ENCODE results near the gene OPCML. TPM values are rescaled to one million over a fixed set of nuclear protein-coding genes. Genes with fewer than 3 reads are reported as not detected.
A peak's percentile ranks its signal among the peaks of the same experiment; 100 is the strongest.

The OPCML gene
- total RNA-seq, 4 donors from 2014 or later = 0.06 to 0.83 (median 0.24) TPM

DNA sequence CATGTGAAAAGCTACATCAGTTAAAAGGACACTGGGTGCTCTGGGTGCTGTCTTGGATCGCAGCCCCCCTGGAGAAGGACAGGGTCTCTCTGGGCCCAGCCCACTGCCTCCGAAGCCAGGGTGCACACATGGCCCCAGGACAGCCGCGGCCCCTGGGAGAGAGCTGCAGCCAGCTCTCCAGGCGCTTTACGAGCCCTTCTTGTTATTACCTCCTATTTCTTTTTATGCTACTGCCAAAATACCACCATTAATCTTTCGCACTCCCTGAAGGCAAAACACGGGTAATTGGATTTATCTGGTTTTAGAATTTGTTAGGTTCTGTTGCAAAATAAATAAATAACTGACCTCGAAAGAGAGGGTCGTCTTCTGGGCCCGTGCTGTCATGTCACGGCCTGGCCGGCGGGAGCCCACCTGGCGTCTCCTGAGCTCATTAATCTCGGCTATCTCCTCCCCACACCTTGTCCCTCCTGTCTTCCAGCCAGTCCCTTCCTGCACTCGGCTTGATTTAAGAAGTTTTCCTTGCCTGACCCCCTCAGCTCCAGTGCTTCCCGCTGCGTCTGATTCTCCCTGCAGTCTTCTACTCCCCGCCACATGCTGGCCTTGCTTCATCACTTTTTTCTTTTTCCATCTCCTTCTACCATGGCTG, 611.7 kb downstream of the OPCML start:
- WGBS = 68% methylated on average over 19 of the region's 20 CpGs
- H3K36me3 ChIP-seq = no peaks in the 10 kb centered on the region
- DNase-seq (ENCODE audit: extremely low spot score) = peak; percentile 62
- no peak overlapping the region for H3K4me3 ChIP-seq
- no peak overlapping the region for H3K27ac ChIP-seq (replicated peaks in 1 of 4)
- TF ChIP-seq CTCF (IDR thresholded peaks at IDR 0.05) = no peak
- no peak for TF ChIP-seq POLR2A (IDR thresholded peaks at IDR 0.05; ENCODE audit: low read depth)
- no peak for TF ChIP-seq EP300 (IDR thresholded peaks at IDR 0.05)
- no peak for TF ChIP-seq POLR2AphosphoS5 (IDR thresholded peaks at IDR 0.05)
- no peaks in the 10 kb centered on the region for H3K4me1 ChIP-seq
- H3K27me3 ChIP-seq = peaks cover 0 to 14% (median 0%) of the 10 kb centered on the region in 4 donors
- intact Hi-C loops (cut with DNase I) = no loop called here
- no peaks in the 10 kb centered on the region for H3K9me3 ChIP-seq

DNA sequence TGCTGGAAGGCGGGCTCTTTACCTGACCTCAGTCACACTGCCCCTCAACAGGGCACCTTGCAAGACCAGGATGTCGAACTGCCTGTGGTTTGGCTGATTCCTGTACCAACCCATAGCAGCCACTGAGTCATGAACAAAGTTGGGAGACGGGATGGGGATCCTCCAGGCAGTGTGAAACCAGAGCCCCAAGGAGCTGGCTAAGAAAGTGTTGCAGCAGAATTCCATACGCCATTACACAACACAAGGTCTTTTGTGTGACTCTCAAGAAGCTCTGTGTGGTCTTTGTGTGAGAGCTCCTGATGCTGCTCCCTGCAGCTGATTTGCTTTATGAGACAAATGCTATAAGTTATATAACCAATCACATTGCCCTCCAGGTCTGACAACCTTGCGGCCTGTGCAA, 617.7 kb downstream of the OPCML start:
- Histone ChIP-seq H3K4me1 (no peaks in the 10 kb centered on the region), H3K36me3 (no peaks in the 10 kb centered on the region), H3K27me3 (no peaks in the 10 kb centered on the region), H3K27ac (replicated peaks in 1 of 4) (no peak overlapping the region), H3K9me3 (no peaks in the 10 kb centered on the region), H3K4me3 (no peak overlapping the region)
- intact Hi-C loops (cut with DNase I) = no loop called here
- WGBS = 97% methylated on average over 5 of the region's 5 CpGs
- DNase-seq (ENCODE audit: extremely low spot score) = peak; percentile 70
- TF ChIP-seq EP300 (IDR thresholded peaks at IDR 0.05) (no peak), POLR2A (IDR thresholded peaks at IDR 0.05; ENCODE audit: low read depth) (no peak), POLR2AphosphoS5 (IDR thresholded peaks at IDR 0.05) (no peak)

- WGBS = 97% methylated on average over 5 of the region's 7 CpGs
- Histone ChIP-seq H3K36me3 (no peaks in the 10 kb centered on the region), H3K4me1 (no peaks in the 10 kb centered on the region), H3K9me3 (no peaks in the 10 kb centered on the region), H3K27me3 (no peaks in the 10 kb centered on the region), H3K27ac (replicated peaks in 1 of 4) (no peak overlapping the region), H3K4me3 (no peak overlapping the region)
- no peak for TF ChIP-seq EP300 (IDR thresholded peaks at IDR 0.05)
- TF ChIP-seq CTCF (IDR thresholded peaks at IDR 0.05) = no peak
- no peak for TF ChIP-seq POLR2A (IDR thresholded peaks at IDR 0.05; ENCODE audit: low read depth)
- TF ChIP-seq POLR2AphosphoS5 (IDR thresholded peaks at IDR 0.05) = no peak
- intact Hi-C loops (cut with DNase I) = no loop called here
- peak; percentile 74 for DNase-seq (ENCODE audit: extremely low spot score)
These were observed 618.4 kb downstream of the OPCML start for GRCh38 chr11:132913886-132914285.

DNA sequence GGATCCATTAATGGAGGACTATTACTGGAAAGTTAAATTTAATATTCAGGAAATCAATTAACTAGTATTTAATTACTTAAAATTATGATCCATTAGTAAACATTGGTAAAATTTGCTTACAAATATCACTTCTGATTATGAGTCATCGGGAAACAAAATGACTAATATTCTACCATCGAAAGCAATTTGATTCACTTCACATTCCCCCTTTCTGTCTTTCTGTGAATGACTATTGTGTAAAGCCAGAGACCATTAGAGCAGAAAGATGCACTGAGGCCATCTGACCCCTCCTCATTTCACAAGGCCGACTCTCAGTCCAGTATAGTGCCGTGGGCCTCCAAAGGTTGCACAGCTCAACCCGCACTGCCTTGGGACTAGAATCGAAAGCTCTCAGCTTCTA, 619.0 kb downstream of the OPCML start:
- Histone ChIP-seq H3K27ac (replicated peaks in 1 of 4) (no peak overlapping the region), H3K27me3 (no peaks in the 10 kb centered on the region), H3K9me3 (no peaks in the 10 kb centered on the region), H3K4me1 (no peaks in the 10 kb centered on the region), H3K4me3 (no peak overlapping the region), H3K36me3 (no peaks in the 10 kb centered on the region)
- no peak for DNase-seq (ENCODE audit: extremely low spot score)
- TF ChIP-seq POLR2AphosphoS5 (IDR thresholded peaks at IDR 0.05) (no peak), POLR2A (IDR thresholded peaks at IDR 0.05; ENCODE audit: low read depth) (no peak), EP300 (IDR thresholded peaks at IDR 0.05) (no peak)
- intact Hi-C loops (cut with DNase I) = no loop called here
- 94% methylated on average over 6 of the region's 6 CpGs for WGBS

DNA sequence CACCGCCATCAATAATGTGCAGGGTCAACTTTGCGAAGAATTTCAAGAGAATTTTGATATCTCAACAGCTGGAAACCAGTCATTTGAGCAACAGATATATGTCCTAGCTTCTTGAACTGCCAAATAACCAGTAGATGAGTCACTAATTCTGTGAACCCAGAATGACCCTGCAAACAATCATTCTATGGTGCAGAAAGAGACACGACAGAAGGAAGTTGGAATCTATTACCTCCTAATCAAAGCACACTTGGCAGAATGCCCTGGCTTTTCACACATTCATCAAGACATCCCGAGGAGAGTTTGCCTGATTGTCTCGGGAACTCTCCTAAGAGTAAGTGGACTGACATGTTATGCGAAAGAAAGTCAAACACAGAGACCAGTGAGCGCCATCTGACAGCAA, 621.1 kb downstream of the OPCML start:
- Histone ChIP-seq H3K27me3 (no peaks in the 10 kb centered on the region), H3K4me1 (no peaks in the 10 kb centered on the region), H3K36me3 (no peaks in the 10 kb centered on the region), H3K4me3 (no peak overlapping the region), H3K27ac (replicated peaks in 1 of 4) (no peak overlapping the region), H3K9me3 (no peaks in the 10 kb centered on the region)
- TF ChIP-seq POLR2AphosphoS5 (IDR thresholded peaks at IDR 0.05) = no peak
- TF ChIP-seq EP300 (IDR thresholded peaks at IDR 0.05) = no peak
- no peak for TF ChIP-seq CTCF (IDR thresholded peaks at IDR 0.05)
- no peak for TF ChIP-seq POLR2A (IDR thresholded peaks at IDR 0.05; ENCODE audit: low read depth)
- intact Hi-C loops (cut with DNase I) = no loop called here
- 42% methylated on average over 6 of the region's 7 CpGs for WGBS
- peak; percentile 89 for DNase-seq (ENCODE audit: extremely low spot score)

All from esophagus muscularis mucosa (tissue), 4 donors.